Stimulated activated CD8-positive, alpha-beta memory T cell treated with anti-CD3 and anti-CD28 coated beads, Interleukin-15, amount 100 ng/mL, for 1 hour (primary cell): ENCODE data around the gene IFIT1.
"Not testable (repeated sequence)": the region's sequence is repeated elsewhere in the genome, so short reads cannot be mapped to it uniquely, and the experiment has no call there.

Source experiments
- DNase-seq: peaks from one replicate; pipeline ENCODE4 v3.0.0-alpha.2; 2020; ENCODE audit warnings: low read depth

The IFIT1 gene

DNA sequence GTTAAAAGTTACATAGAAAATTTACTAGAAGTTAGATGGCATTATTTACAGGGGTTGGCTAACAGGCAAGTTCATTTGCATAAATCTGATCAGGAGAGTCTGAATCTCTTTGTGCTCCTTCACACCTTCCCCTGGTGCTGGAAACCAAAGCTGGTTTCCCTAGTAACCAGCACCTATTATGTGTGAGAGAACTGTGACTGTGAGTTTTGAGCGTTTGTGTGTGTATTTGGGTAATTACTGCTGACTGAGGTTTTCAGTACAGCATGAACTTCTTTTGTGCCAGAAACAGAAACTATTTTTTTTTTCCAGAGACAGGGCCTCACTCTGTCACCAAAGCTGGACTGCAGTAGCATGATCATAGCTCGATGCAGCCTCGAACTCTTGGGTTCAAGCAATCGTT is 24.9 kb upstream of the IFIT1 start:
- DNase-seq, result no peak

DNA sequence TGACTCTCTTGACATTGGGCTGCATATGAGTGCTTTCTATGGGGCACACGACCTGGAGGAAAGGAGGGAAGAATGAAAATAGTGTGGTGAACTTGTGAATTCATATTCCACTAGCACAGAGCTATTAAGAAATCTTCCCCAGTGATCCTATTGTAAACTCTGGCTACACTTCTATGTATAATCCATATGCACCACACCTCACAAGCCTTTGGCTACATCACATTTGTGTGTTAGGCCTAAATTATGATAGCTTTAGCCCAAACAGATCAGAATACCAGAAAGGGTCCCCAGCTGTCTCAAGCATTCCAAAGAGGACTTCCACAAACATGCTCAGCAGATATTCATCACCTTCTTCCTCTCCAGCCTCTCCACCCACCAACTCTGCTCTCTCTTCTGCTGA is 24.3 kb upstream of the IFIT1 start:
- DNase-seq, result no peak

DNA sequence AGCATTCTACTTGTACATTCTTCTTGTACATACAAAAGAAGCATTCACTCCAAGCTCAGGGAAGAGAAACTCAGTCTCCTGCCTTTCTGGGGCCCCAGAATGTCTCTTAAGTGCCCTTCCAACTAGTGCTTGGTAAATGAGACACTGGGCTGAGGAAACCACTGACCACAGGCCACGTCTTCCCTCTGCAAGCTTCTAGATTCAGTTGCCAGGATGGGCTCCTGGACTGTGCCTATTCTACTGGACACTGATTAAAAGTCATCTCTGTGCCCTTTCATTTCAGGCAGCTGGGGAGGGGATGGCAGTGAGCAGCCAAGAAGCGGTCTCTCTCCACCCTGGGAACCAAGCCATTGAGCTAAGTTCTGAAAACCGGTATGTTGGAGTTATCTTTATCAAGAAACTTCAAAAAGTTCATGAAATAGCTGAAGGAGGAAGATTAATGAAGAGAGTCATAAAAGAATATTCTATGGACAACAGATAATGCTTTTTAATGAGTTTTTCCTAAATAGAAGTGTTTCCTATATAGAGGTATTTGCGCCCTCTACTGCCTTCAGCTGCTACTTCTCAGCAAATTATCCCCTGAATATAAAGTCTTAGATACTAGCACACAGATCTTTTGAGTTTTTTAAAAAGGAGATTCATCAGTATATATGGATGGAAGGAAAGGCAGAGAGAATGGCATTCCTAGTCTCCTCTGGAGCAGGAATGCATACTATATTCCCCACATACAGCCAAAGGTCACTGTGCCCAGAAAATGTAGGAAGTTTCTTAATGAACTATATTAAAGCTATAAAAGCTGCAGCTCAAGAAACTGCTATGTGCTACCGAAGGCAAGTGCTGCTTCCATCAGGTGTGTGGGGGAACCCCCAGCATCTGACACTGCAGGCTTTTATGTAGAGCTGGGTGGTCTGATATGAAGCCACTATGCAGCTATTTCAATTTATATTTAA is 23.0 kb upstream of the IFIT1 start:
- DNase-seq, result no peak

DNA sequence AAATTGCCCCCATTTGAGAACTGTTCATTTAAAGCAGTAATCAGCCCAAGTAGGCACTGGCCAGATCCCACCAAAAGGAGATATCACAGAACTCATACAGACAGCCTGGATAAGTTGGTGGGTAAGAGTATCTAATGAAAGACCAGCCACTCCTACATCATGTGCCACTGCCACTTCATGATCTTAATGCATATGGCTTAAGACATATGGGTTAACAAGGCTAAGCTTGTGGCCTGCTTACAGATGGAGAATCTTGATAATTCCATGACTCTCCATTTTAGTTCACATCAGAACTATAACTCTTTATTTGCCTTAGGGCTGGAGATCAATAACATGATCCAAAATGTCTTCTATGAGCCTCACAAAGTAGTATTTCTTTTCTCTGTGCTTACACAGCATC is 21.3 kb upstream of the IFIT1 start:
- no peak for DNase-seq

DNA sequence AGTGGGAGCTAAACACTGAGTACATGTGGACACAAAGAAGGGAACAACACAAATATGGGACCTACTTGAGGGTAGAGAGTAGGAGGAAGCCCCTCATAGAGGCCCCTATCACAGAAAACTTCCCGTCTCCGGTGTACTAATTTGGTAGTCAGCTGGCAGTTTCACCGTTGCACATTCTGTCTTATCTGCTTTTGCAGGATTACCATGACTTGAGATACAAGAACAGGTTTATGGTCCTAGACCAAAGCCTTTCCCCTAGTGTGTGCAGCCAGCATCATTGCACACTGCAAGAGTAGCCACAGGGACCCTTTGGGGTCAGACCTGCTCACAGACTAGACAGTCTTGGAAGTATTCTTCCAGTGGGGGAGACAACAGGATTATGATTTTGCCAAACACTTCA is 20.4 kb upstream of the IFIT1 start:
- DNase-seq, result no peak

DNA sequence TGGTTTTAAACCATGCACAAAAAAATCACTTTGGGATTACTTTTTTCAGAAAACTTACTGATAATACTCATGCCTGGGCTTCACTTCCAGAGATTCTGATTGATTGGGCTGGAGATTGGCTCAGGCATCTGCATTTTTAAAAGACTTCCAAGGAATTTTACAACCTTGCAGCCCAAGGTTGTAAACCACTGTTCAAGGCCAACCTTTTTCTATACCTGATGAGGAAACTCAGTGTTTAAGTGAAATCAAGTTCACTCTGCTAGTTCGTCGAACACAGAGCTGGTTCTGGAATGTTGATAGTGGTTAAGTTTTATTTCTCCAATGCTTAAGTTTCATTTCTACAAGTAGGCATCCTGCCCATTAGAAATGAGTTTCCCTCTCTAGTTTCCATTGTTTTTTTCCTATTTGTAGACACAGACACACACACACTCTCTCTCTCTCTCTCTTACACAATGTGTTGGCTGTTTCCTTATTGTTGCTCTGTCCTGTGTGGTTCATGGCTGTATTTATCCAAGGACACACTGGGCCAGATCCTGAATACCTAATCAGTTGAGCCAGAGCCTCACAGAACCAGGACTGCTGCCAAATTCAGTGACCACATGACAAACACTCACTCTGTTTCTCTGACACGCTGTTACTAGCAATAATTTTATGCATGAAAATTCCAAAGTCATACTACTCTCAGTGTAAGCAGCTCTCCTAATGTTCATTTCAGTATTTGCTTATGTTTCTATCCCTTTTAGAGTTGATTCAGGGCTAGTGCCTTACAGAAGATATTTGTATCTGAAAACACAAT is 18.3 kb upstream of the IFIT1 start:
- DNase-seq, result no peak

DNA sequence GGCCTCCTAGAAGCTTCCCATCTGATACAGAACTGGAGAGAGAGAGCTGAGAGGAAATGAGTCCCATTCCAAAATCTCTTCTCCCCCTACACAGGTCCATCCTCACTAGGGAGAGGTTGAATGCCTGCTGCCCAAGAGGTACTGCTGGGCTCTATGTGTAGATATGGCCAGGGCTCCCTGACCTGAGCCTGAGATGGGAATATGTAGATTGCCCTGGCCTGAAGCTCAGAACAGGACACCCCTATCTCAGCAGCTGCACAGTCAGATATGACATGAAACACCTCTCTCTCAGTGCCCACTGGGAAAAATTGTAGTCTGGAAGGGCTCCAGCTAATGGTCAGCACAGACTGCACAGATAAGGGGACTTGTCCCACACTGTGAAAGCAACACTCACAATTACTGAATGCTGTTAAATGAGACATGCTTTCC is 17.7 kb upstream of the IFIT1 start:
- no peak for DNase-seq

DNA sequence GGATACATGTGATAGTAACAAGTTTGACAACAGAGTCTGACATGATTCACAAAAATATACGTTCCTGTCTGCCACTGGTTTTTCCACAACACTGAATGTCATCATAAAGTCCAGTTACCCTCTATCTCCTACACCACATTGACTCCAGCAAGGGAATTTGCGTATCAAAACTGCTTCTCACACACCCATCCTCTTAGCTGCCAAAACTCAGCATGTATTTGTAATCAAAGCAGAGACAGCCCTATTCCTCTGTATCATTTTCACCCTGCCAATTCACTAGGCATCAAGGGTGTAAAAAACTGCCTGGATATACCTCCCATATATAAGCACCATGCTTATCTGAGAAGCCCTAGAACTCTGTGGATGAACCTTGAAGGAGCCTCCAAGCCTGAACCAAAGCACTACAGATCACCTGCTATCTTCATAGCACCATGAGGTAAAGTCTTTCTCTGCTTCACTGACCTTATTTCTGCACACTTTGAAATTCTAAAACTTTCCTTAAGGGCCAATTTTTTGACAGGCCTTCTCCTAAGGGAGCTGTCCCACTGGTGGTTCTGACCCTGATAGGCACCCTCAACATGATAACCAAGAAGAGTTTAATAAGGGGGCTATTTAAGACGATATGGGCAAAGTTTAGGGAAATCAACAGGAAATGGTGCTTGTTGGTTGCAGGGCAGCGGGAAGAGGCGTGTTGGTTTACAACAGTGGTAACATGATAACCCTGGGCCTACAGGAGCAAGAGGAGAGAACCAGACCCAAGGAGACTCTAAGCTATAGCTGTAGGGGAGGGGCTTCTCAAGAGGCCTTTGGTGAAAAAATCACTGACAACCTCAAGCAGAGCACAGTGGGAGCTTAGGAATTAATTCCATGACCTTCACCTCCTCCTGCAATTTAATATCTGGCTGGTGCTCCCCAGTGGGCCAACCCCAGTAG is 14.5 kb upstream of the IFIT1 start, which contains the start of gene IFIT1B:
Gene IFIT1B (plus strand): TSS at position 352 of the 933 bp plus-strand sequence. CDS start 80 bp downstream, at position 432.
- no peak for DNase-seq

DNA sequence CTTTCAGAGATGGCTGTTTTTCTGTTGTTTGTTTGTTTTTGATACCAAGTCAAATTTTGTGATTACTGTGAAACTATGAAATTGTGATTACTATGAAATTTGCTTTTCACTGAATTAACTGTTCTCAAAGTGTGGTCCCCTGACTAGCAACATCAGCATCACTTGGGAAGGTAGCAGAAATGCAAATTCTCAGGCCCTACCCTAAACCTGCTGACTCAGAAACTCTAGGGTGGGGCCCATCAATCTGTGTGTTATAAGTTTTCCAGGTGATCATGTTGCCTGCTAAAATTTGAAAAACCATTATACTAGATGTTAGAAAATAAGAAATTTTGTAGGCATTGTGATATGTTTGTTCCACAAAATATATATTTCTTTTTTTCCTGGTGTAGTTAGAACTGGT is 13.3 kb upstream of the IFIT1 start:
- no peak for DNase-seq

DNA sequence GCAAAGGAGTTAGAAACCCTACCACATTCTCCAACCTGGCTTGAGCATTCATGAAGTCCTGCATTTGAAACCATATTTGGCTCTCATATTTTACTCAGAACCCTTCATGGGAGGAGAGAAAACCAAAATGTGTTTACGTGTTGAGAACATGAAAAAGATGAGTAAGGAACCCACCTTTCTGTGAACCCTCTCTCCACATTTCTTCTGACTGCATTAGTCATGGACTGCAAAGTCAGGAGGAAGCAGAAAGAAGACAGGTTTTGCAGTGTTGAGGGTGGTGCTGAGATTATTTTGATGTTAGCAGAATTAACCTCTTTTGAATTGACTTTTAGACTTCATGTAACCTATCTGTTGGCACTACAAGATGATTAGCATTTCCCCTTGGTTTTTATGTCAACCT is 9.7 kb upstream of the IFIT1 start:
- DNase-seq, result no peak

DNA sequence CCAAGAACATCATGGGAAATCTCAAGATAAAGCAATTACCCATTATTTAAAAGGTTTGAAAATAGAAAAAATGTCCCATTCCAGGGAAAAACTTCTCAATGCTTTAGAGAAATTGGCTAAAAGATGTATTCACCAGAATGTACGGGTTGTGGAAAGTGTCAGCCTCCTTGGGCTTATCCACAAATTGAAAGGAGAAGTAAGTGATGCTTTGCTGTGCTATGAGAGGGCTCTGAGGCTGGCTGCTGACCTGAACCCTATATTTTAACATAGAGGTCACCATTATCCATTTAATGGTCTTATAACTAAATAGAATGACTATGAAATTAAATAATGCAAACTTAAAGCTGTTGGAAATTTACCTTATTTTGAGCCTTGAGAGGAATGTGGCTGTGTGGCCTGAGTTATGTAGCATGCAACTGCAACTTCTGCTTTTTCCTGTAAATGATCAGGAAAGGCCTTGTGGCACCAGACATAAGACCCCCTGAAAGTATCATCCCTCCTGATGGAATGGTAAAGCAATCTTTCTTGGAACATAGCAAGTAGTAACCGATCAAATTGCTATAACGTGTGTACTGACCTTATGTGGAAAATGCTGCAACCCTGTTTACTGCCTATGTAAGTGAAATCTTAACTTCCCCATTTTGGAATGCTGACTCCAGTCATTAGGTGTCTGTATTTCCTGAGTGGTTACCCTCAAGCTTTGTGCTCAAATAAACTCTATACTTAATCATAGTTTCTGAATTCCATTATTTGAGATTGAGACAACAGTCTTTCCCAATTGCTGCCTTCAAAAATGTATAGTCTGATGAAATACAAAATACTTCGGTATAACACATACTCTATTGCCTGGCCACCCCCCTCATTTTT is 7.7 kb upstream of the IFIT1 start:
- no peak for DNase-seq

DNA sequence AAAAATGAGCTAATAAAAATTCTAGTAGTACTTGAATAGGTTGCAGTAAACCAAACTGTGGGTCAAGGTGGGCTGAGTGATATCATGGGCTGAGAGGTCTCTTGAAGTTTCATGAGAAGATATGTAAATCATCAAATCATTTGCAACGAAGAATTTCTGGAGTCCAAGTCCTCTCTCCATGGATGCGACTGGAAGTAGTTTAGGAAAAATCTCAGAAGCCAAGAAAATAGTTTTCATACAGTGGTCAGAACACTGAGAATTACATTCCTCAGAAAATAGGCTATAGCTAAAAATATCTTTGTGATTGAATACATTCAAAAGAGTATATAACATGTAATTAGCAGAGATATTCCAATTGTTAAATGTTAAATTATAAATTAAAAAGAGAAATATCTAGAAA is 3.6 kb upstream of the IFIT1 start:
- DNase-seq, result no peak

DNA sequence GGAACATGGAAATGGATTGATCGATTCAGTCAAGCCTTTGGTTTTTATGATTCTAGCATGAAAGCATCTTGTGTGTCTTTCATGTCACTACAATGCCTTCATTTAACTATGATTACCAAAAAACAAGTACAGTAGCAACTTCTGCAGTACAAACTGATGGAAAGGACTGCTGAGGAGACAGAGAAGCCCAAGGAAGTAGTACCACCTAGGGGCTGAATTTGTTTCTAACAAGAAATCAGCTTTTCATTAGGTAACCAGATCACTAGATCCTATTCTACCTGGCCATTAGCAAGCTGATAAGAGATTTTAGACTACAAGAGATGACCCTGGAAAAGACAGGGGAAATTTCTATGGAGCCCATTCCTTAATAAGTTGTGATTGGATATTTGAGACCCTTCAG is 3.2 kb upstream of the IFIT1 start:
- DNase-seq, result no peak

DNA sequence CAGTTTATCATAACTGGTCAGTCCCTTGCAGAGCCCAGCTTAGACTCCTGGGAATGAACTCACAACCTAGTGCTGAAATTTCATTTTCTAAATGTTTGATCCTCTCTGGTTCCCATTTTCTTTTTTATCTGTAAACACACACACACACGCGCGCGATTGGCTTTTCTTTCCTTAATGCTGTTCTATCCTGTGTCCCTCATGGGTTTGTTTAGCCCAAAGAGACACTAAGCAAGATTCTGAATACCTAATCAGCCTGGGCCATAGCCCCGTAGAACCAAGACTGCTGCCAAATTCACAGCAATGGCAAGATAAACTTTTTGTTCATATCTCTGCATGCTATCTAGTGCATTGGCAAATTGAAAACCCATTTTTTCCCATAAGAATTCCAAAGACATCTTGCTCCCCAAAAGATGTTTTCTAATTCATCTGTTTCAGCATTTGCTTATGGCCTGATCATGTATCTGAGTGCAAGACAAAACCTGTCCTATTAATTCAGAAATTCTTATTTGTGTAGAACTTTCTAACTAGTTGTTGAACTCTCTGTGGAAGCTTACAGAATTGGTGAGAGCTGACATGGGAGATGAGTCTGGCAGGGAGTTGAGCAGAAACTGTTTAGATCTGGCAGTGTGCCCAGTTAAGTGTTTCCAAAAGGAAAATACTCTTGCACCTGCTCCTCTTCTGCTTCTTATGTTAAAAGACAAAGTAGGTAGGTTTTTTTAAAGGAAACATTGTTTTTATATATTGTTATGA is 1.8 kb upstream of the IFIT1 start:
- no peak for DNase-seq

DNA sequence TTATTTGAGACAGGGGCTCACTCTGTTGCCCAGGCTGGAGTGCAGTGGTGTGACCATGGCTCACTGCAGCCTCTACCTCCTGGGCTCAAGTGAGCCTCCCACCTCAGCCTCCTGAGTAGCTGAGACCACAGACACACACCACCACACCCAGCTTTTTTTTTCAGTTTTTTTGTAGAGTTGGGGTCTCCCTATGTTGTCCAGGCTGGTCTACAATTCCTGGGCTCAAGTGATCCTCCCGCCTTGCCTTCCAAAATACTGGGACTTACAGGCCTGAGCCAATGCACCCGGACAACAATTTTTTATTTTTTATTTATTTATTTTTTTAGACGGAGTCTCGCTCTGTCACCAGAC is 1.2 kb upstream of the IFIT1 start:
- not testable (repeated sequence) for DNase-seq

DNA sequence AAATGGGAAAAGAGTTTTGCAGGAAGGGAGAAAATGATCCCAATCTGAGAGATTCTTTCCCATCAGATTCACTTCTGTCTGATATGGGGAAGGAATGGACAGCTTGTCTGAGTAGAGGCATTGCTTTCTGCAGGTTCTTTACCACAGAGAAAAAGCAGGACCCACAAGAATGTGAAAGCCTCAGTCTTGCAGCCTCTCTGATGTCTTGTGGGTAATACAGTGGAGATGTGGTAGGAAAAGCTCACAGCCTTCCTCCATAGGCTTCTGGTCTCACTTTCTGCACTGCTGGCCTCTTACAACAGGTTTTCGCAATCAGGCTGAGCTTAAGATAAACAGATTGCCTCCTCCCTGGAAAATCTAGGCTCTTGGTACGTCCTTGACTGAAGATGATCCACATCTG is 551 bp downstream of the IFIT1 start:
- no peak for DNase-seq

DNA sequence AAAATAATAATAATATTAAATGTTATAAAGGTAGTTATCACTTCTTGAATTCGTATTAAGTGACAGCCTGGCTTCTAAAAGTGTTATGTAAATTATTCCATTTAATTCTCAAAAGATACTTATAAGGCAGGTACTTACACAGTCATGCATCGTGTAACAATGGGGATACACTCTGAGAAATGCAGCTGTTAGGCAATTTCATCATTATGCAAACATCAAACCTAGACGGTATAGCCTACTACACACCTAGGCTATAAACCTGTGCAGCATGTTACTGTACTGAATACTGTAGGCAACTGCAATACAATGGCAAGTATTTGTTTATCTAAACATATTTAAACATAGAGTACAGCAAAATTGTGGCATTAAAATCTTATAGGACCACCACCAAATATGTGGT is 1.5 kb downstream of the IFIT1 start:
- no peak for DNase-seq

DNA sequence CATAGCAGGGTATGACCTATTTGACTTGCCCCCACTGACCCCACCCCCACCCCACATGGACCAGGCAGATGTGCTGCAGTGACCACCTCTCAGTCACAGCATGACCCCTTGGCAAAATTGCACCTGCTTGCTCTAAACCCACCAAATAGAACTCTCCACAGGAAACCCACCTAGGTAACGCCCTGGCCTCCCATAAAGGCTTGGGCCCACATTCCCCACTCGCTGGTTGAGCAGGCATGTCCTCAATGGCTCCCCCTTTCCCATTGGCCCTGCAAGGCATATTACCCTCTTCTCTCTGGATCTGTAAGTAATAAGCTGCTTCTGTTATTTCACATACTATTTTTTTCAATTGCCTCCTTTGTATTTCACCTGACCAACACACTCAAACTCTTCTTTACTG is 2.7 kb downstream of the IFIT1 start:
- no peak for DNase-seq

DNA sequence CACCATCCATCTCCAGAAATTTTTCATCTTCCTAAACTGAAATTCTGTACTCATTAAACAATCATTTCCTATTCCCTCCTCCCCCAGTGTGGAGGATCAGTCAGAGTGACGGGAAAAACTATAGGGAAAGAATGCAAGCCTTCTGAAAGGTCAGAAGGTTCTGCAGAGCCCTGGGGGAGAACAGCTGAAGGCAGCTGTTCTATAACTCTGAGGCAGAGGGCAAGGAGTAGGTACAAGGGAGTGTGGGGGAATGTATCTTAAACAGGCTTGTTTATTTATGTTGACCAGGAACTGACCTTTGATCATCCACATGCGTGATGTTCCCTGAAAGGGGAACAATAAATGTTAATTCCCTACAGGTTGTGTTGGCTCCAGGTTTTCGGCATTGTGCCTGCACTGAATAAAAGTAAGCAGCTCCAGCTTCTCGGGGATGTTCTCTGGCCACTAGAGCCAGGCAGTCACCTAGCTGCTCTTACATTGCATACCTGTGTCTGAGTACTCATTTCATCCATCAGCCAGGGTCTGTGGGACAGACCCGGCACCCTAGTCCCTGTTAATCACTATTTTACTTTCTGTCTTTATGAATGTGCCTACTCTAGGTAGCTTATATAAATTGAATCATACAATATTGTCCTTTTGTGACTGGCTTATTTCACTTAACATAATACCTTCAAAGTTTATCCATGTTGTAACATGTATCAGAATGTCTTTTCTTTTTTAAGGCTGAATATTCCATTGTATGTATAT is 5.8 kb downstream of the IFIT1 start:
- no peak for DNase-seq

DNA sequence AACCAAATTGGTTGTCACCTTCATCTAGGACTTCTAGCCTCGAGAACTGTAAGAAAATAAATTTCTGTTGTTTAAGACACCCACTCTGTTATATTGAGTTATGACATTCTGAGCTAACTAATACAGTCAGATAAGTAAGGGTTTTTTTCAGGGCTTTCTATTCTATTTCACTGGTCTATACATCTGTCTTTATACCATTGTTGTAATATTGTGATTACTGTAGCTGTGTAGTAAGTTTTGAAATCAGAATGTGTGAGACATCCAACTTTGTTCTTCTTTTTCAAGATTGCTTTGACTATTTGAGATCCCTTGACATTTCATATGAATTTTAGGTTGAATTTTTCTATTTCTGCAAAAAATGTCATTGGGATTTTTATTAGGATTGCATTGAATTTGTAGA is 7.5 kb downstream of the IFIT1 start:
- no peak for DNase-seq
